Mesodermal cell (in vitro differentiated cells): ENCODE results near the gene HIP1. TPM values are rescaled to one million over a fixed set of nuclear protein-coding genes. Genes with fewer than 3 reads are reported as not detected.
A peak's percentile ranks its signal among the peaks of the same experiment; 100 is the strongest.
"Not testable (repeated sequence)": the region's sequence is repeated elsewhere in the genome, so short reads cannot be mapped to it uniquely, and the experiment has no call there.

Experiments used
- H3K27ac ChIP-seq: 2 replicates; pipeline ENCODE4 v1.7.0; 2013; ENCODE audit warnings: mild to moderate bottlenecking, low read depth, low read length, moderate library complexity; ENCODE audit not compliant: severe bottlenecking
- H3K36me3 ChIP-seq: 2 replicates; pipeline ENCODE4 v1.7.1; 2013; ENCODE audit warnings: mild to moderate bottlenecking, low read length, moderate library complexity; ENCODE audit not compliant: control insufficient read depth, insufficient read depth
- H3K4me1 ChIP-seq: one replicate; pipeline ENCODE4 v1.7.1; 2013; ENCODE audit warnings: mild to moderate bottlenecking, low read length; ENCODE audit not compliant: insufficient read depth, control insufficient read depth, poor library complexity, severe bottlenecking
- H3K4me3 ChIP-seq: 2 replicates; pipeline ENCODE4 v1.7.0; 2013; ENCODE audit warnings: low read length, control low read depth, mild to moderate bottlenecking; ENCODE audit not compliant: insufficient read depth, poor library complexity, severe bottlenecking; ENCODE audit errors: extremely low read depth
- H3K9me3 ChIP-seq: 2 replicates; pipeline ENCODE4 v1.7.1; 2013; ENCODE audit warnings: mild to moderate bottlenecking, low read length, moderate library complexity; ENCODE audit not compliant: control insufficient read depth
- WGBS, 2 experiments: methylation state at CpG; one replicate each; pipeline ENCODE4 v1.1.5; 2013; ENCODE audit warnings: missing lambda C conversion rate in 2 of 2; ENCODE audit not compliant: insufficient coverage in 2 of 2; 5-methylcytosine and 5-hydroxymethylcytosine counted together
- polyA plus RNA-seq, 2 experiments: library from polyadenylated mRNA; stranded (reverse); fragments of 50-300 nt; gene quantifications; one replicate each; pipeline ENCODE4 v1.2.3, GENCODE V29; 2013

The HIP1 gene
- polyA plus RNA-seq (2013, experiment 1 of 2), result 39.1 TPM
- 33.8 TPM for polyA plus RNA-seq (2013, experiment 2 of 2)

GRCh38 chr7:75738604-75738974 is at the start of gene HIP1:
Gene HIP1, minus strand, starts transcription at chr7:75738941. Its CDS starts 21 bp downstream, at chr7:75738920.
- Histone ChIP-seq H3K9me3 (no peaks in the 10 kb centered on the region), H3K4me1 (peaks cover 14% of the 10 kb centered on the region), H3K27ac (peak within 1 kb of the TSS; percentile 36), H3K36me3 (no peaks in the 10 kb centered on the region), H3K4me3 (peak within 1 kb of the TSS; percentile 84)
- 0% methylated on average over 26 to 30 of the region's 30 CpGs for WGBS, 2 experiments

- H3K36me3 ChIP-seq, H3K9me3 ChIP-seq, H3K4me3 ChIP-seq, H3K4me1 ChIP-seq, H3K27ac ChIP-seq: not testable (repeated sequence)
- WGBS, 2 experiments, result 37 to 54% methylated on average over 8 to 11 of the region's 14 CpGs
These were observed 49.6 kb upstream of the HIP1 start for GRCh38 chr7:75788154-75788847.

GRCh38 chr7:75783058-75783457 is 44.3 kb upstream of the HIP1 start:
- H3K9me3 ChIP-seq, H3K4me3 ChIP-seq, H3K27ac ChIP-seq, H3K36me3 ChIP-seq, H3K4me1 ChIP-seq: not testable (repeated sequence)
- WGBS, 2 experiments, result 100% methylated on average over 5 of the region's 5 CpGs; no CpG with 5 or more reads in 1 of the 2 experiments

GRCh38 chr7:75780647-75781273 is 42.0 kb upstream of the HIP1 start:
- 54 to 61% methylated on average over 11 to 12 of the region's 14 CpGs for WGBS, 2 experiments
- H3K4me1 ChIP-seq, H3K9me3 ChIP-seq, H3K27ac ChIP-seq, H3K36me3 ChIP-seq, H3K4me3 ChIP-seq: not testable (repeated sequence)

DNA sequence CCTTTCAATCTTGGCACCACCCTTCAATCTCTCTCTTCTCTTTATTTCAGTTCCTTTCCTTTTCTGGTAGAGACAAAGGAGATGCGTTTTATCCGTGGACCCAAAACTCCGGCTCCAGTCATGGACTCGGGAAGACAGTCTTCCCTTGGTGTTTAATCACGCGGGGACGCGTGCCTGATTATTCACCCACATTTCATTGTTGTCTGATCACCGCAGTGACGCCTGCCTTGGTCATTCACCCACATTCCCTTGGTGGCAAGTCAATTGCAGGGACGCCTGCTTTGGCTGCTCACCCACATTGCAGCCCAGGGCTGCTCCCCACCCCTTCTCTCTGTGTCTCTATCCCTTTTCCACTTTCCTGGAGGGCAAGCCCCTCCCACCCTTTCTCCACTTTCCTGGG is 40.8 kb upstream of the HIP1 start:
- not testable (repeated sequence) for H3K9me3 ChIP-seq, H3K27ac ChIP-seq, H3K4me3 ChIP-seq, H3K36me3 ChIP-seq, H3K4me1 ChIP-seq
- WGBS, 2 experiments, result 61 to 66% methylated on average over 5 to 10 of the region's 11 CpGs

- not testable (repeated sequence) for H3K9me3 ChIP-seq, H3K4me1 ChIP-seq, H3K36me3 ChIP-seq, H3K4me3 ChIP-seq, H3K27ac ChIP-seq
- 50 to 61% methylated on average over 10 of the region's 11 CpGs for WGBS, 2 experiments
These were observed 40.3 kb upstream of the HIP1 start for GRCh38 chr7:75779035-75779434.

GRCh38 chr7:75776295-75776971 is 37.7 kb upstream of the HIP1 start:
- WGBS, 2 experiments, result 82 to 91% methylated on average over 6 to 7 of the region's 12 CpGs
- Histone ChIP-seq H3K27ac (no peak overlapping the region), H3K9me3 (no peaks in the 10 kb centered on the region), H3K36me3 (no peaks in the 10 kb centered on the region), H3K4me3 (no peak overlapping the region), H3K4me1 (no peaks in the 10 kb centered on the region)

- 96 to 100% methylated on average over 4 to 6 of the region's 6 CpGs for WGBS, 2 experiments
These were observed 35.2 kb upstream of the HIP1 start for GRCh38 chr7:75773958-75774357.

DNA sequence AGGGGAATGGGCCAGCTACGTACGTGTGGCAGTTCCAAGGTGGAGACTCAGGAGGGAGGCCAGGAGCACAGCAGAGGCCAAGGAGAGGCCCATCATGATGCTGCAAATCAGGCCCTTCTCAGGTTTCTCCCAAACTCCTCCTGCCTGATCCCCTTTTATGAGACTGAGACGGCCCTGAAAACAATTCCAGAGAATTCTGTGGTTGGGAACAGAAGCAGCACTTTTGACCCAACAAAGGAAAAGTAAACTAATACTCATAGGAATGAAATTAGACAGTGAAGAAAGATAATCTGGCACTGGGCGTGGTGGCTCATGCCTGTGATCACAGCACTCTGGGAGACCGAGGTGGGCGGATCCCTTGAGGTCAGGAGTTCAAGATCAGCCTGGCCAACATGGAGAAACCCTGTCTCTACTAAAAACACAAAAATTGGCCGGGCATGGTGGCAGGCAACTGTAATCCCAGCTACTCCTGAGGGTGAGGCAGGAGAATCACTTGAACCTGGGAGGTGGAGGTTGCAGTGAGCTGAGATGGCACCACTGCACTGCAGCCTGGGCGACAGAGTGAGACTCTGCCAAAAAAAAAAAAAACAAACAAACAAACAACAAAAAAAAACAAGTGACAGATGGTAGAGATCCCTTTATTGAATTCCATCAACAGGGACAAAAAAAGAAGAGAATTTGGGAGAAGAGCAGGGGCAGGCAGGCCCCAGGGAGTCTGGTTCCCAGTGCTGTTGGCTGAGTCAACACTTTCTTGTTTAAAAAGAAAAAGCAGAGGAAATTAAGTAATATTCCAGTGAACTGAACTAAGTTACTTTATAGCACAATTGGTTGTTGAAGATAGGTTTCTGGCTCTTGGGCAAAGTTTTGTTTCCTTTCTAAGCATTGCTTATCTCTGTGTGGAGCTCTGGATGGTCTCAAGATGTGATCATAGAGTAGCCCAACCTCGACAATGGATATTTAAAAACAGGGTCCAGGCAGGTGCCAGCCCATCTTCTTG is 33.6 kb upstream of the HIP1 start, which contains the start of gene CCL26:
Gene CCL26 (minus strand): TSS at position 131 of the 997 bp plus-strand sequence. CDS start 35 bp downstream, at position 96.
- Histone ChIP-seq H3K4me1 (no peaks in the 10 kb centered on the region), H3K9me3 (no peaks in the 10 kb centered on the region), H3K36me3 (no peaks in the 10 kb centered on the region), H3K27ac (no peak within 1 kb of the TSS), H3K4me3 (no peak within 1 kb of the TSS)
- WGBS, 2 experiments, result 92 to 98% methylated on average over 6 to 7 of the region's 9 CpGs

More at GRCh38 chr7:75773958-75774357, 35.2 kb upstream of the HIP1 start:
- H3K36me3 ChIP-seq, H3K27ac ChIP-seq, H3K4me1 ChIP-seq, H3K4me3 ChIP-seq, H3K9me3 ChIP-seq: not testable (repeated sequence)

GRCh38 chr7:75771224-75771623 is 32.5 kb upstream of the HIP1 start:
- H3K4me3 ChIP-seq, result no peak overlapping the region
- WGBS, 2 experiments, result 100% methylated on average over 1 of the region's 1 CpG
- H3K36me3 ChIP-seq, result no peaks in the 10 kb centered on the region
- H3K27ac ChIP-seq, result no peak overlapping the region
- no peaks in the 10 kb centered on the region for H3K9me3 ChIP-seq
- no peaks in the 10 kb centered on the region for H3K4me1 ChIP-seq
